Lower lobe of right lung (tissue), 2 donors: Measurements from ENCODE around the gene ANKRD33. TPM values are rescaled to one million over a fixed set of nuclear protein-coding genes. Genes with fewer than 3 reads are reported as not detected.

Experiments used
- ATAC-seq, 2 donors: fragments of 200-7000 bp; cut with Tn5 transposase; one replicate each; pipeline ENCODE4 v1.9.1; 2020 to 2022; ENCODE audit warnings: mild to moderate bottlenecking in 2 of 2, moderate library complexity in 2 of 2
- DNase-seq: peaks from one replicate; pipeline ENCODE4 v3.0.0-alpha.2; 2020
- H3K27ac ChIP-seq: fragments of 200-600 bp; one replicate; pipeline ENCODE4 v1.8.0; 2022
- H3K27me3 ChIP-seq: fragments of 200-600 bp; one replicate; pipeline ENCODE4 v1.8.0; 2022; ENCODE audit warnings: low read depth
- H3K36me3 ChIP-seq: fragments of 200-600 bp; one replicate; pipeline ENCODE4 v1.8.0; 2022; ENCODE audit warnings: mild to moderate bottlenecking
- H3K4me1 ChIP-seq: fragments of 200-600 bp; one replicate; pipeline ENCODE4 v1.8.0; 2022
- H3K4me3 ChIP-seq: fragments of 200-600 bp; one replicate; pipeline ENCODE4 v1.8.0; 2022; ENCODE audit warnings: mild to moderate bottlenecking
- H3K9me3 ChIP-seq: fragments of 200-600 bp; one replicate; pipeline ENCODE4 v1.8.0; 2022
- intact Hi-C: fragments of 100-400 bp; cut with DNase I; formaldehyde crosslinking; loops from one replicate; pipeline ENCODE4 v1.11.0; 2022
- total RNA-seq: library from RNA; stranded (reverse); fragmentation: NEBNext Ultra II Directional; extraction: Animal tissue kit (Norgen Biotek cat#: 25700); gene quantifications from one replicate; pipeline ENCODE4 v1.2.1, GENCODE V29; 2021
- TF ChIP-seq, protein P1 (sequence below): fragments of 200-600 bp; IDR thresholded peaks from one replicate; pipeline ENCODE4 v1.8.0; 2022; ENCODE audit warnings: antibody characterized with exemption, mild to moderate bottlenecking
- donor health status: DM: no; HTN: yes; CAD: no; lungs with severe emphysema.

ANKRD33 gene
- total RNA-seq, 1 donor from 2014 or later, result not detected

DNA sequence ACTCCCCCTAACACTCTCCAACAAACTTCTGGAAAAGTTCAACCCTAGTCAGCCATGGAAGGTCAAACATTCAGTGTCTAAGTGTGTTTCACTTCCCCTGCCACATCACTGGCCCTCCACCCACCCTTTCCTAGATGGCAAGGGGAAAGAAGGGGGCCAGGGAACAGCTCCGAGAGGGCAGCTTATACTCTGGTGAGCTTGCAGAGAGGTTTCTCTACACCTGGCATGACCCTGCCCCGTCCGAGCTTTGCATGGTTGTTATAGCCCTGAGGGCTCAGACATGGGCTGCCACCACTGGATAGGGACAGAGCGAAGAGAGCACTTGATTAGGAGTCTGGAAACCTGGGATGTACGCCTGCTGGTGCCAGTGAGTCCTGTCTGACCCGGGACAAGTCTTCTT lies 23.4 kb downstream of the ANKRD33 start:
- peaks cover 19% of the 10 kb centered on the region for H3K36me3 ChIP-seq
- ATAC-seq, result peak in 1 of 2 donors; percentile 31
- H3K27ac ChIP-seq, result peak overlapping the region; percentile 92
- H3K4me1 ChIP-seq, result peaks cover 90% of the 10 kb centered on the region
- H3K27me3 ChIP-seq, result peaks cover 19% of the 10 kb centered on the region
- intact Hi-C loops, result loop anchor here (10.0 kb wide), 1 partner anchor 73 kb away; no protein-coding TSS in a partner anchor
- H3K9me3 ChIP-seq, result no peaks in the 10 kb centered on the region
- no peak for DNase-seq
- peak overlapping the region; percentile 65 for H3K4me3 ChIP-seq
- TF ChIP-seq, protein P1, sequence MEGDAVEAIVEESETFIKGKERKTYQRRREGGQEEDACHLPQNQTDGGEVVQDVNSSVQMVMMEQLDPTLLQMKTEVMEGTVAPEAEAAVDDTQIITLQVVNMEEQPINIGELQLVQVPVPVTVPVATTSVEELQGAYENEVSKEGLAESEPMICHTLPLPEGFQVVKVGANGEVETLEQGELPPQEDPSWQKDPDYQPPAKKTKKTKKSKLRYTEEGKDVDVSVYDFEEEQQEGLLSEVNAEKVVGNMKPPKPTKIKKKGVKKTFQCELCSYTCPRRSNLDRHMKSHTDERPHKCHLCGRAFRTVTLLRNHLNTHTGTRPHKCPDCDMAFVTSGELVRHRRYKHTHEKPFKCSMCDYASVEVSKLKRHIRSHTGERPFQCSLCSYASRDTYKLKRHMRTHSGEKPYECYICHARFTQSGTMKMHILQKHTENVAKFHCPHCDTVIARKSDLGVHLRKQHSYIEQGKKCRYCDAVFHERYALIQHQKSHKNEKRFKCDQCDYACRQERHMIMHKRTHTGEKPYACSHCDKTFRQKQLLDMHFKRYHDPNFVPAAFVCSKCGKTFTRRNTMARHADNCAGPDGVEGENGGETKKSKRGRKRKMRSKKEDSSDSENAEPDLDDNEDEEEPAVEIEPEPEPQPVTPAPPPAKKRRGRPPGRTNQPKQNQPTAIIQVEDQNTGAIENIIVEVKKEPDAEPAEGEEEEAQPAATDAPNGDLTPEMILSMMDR, result no peak

DNA sequence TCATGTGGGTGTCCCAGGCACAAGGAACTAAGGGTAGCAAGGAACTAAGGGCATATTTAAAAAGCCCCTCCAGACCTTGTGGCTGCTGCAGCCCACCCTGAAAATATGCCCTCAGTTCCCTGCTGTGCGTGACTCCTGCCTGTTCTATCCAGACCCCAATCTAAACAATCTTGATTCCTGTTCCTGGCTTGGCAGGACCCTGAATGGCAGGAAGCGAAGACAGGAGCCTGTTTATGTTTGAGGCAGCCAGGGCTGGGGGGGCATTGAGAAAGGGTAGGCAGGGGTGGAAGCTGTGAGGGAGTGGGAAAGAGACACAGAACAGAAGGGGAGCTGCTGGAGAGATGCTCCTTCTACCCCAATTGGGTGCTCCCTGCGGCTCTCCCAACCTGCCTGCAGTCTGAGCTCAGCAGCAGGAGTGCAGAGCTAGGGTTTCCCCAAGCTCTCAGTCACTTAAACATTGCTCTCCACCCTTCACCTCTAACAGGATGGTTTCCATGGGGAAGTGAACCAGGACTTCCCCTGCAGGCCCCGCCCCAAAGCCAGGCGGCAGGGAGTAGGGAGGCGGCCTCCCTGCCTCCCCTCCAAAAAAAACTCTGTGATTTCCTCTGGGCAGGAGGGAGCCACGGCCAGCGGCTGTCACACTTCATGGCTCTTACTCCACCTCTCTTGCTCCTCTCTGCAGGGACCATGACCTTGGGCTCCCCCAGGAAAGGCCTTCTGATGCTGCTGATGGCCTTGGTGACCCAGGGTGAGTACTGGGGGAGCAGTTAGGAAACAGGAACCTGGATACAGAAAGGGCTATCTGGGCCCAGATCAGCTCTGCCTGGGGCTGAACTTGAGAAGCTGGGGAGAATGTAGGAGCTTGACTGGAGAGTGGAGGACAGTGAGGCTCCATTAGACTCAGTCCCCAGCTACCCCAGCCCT lies 24.1 kb downstream of the ANKRD33 start:
- H3K36me3 ChIP-seq, result peaks cover 27% of the 10 kb centered on the region
- peak overlapping the region; percentile 65 for H3K4me3 ChIP-seq
- H3K9me3 ChIP-seq, result no peaks in the 10 kb centered on the region
- peak; percentile 71 to 79 for ATAC-seq
- H3K27me3 ChIP-seq, result peaks cover 12% of the 10 kb centered on the region
- H3K4me1 ChIP-seq, result peaks cover 87% of the 10 kb centered on the region
- peak overlapping the region; percentile 92 for H3K27ac ChIP-seq
- DNase-seq, result peak; percentile 75
- intact Hi-C loops, result loop anchor here (10.0 kb wide), 1 partner anchor 73 kb away; no protein-coding TSS in a partner anchor
- TF ChIP-seq, protein P1, result no peak

DNA sequence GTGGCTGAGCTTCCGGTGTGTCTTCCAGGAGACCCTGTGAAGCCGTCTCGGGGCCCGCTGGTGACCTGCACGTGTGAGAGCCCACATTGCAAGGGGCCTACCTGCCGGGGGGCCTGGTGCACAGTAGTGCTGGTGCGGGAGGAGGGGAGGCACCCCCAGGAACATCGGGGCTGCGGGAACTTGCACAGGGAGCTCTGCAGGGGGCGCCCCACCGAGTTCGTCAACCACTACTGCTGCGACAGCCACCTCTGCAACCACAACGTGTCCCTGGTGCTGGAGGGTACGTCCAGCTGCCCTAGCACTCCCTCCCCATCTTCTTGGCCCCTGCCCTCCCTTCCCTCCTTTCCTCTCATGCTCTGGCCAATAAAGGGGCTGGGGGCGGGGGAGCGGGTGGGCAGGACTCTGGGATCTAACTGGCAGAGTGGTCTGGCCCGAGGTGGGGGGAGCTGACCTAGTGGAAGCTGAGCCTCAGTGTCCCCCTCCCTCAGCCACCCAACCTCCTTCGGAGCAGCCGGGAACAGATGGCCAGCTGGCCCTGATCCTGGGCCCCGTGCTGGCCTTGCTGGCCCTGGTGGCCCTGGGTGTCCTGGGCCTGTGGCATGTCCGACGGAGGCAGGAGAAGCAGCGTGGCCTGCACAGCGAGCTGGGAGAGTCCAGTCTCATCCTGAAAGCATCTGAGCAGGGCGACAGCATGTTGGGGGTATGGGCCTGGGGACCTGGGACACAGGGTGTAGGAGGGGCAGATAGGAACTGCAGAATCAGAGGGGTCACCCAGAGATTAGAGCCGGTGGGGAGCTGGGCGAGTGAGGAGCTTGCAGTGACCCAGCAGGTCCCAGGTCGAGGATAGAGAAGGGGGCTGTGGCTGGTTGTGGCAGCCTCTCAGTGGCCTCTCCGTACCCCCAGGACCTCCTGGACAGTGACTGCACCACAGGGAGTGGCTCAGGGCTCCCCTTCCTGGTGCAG lies 25.4 kb downstream of the ANKRD33 start:
- no peaks in the 10 kb centered on the region for H3K9me3 ChIP-seq
- TF ChIP-seq, protein P1, result peak; percentile 35
- peak overlapping the region; percentile 65 for H3K4me3 ChIP-seq
- DNase-seq (no peak), ATAC-seq (no peak)
- peaks cover 90% of the 10 kb centered on the region for H3K4me1 ChIP-seq
- H3K36me3 ChIP-seq, result peaks cover 35% of the 10 kb centered on the region
- peak overlapping the region; percentile 92 for H3K27ac ChIP-seq
- intact Hi-C loops, result loop anchor here (10.0 kb wide), 1 partner anchor 71 kb away; no protein-coding TSS in a partner anchor
- H3K27me3 ChIP-seq, result no peaks in the 10 kb centered on the region

DNA sequence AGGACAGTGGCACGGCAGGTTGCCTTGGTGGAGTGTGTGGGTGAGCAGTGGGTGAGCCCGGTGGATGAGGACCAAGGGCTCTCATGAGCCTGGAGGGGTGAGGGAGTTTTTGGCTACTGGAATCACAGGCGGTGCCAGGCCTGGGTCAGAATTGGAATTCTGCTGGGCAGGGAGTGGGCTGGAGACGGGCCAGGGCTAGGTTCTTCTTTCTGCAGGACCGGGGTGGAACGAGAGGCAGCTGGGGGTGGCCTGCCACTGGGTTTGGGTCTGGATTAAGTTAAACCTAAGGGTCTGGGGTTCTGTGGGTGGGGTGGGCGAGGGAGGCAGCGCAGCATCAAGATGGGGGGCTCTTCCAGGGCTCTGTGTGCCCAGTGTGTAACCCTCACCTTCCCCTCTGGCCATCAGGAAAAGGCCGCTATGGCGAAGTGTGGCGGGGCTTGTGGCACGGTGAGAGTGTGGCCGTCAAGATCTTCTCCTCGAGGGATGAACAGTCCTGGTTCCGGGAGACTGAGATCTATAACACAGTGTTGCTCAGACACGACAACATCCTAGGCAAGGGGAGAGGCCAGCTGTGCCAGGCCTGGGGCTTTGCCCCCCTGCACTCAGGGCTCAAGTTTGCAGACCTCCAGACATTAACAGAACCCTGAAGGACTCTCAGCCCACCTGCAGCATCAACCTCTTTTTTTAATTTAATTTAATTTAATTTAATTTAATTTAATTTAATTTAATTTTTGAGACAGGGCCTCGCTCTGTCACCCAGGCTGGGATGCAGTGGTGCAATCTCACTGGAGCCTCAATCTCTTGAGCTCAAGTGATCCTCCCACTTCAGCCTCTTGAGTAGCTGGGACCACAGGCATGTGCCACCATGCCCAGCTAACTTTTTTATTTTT lies 26.4 kb downstream of the ANKRD33 start:
- no peak for ATAC-seq
- Histone ChIP-seq H3K4me1 (peaks cover 81% of the 10 kb centered on the region), H3K36me3 (peaks cover 43% of the 10 kb centered on the region), H3K9me3 (no peaks in the 10 kb centered on the region), H3K4me3 (peak overlapping the region; percentile 65), H3K27ac (peak overlapping the region; percentile 92), H3K27me3 (no peaks in the 10 kb centered on the region)
- intact Hi-C loops, result loop anchor here (10.0 kb wide), 1 partner anchor 71 kb away; no protein-coding TSS in a partner anchor
- no peak for DNase-seq
- TF ChIP-seq, protein P1, result no peak
